Activated T-cell treated with anti-CD3 and anti-CD28 coated beads, Interleukin-2, amount 50 U/mL, for 72 hours (primary cell): ENCODE data around the gene LSAMP. TPM values are rescaled to one million over a fixed set of nuclear protein-coding genes. Genes with fewer than 3 reads are reported as not detected.
"Not testable (repeated sequence)": the region's sequence is repeated elsewhere in the genome, so short reads cannot be mapped to it uniquely, and the experiment has no call there.

Source experiments
- ATAC-seq, 2 donors: fragments of 150-1000 bp; cut with Tn5 transposase; replicated peaks in 1 of 2; 2 replicates each; pipeline ENCODE4 v1.10.0; 2021; ENCODE audit warnings: moderate library complexity in 2 of 2, mild to moderate bottlenecking in 1 of 2
- DNase-seq, 2 donors: peaks; one replicate each; pipeline ENCODE4 v3.0.0; 2021 to 2022; ENCODE audit warnings: mixed read lengths in 1 of 2
- H3K27ac Mint-ChIP-seq: one replicate; pipeline ENCODE4 v1.8.0; 2022; ENCODE audit warnings: mild to moderate bottlenecking, moderate library complexity, mixed read lengths
- H3K27me3 Mint-ChIP-seq: one replicate; pipeline ENCODE4 v1.8.0; 2022; ENCODE audit warnings: low read depth, mixed read lengths
- H3K36me3 Mint-ChIP-seq, 2 donors: one replicate each; pipeline ENCODE4 v1.8.0; 2022; ENCODE audit warnings: mixed read lengths in 2 of 2, mild to moderate bottlenecking in 1 of 2; ENCODE audit not compliant: insufficient read depth in 2 of 2
- H3K4me1 Mint-ChIP-seq: one replicate; pipeline ENCODE4 v1.8.0; 2022; ENCODE audit warnings: low read depth, mixed read lengths
- H3K4me3 Mint-ChIP-seq, 2 donors: one replicate each; pipeline ENCODE4 v1.8.0; 2022; ENCODE audit warnings: mild to moderate bottlenecking in 2 of 2, mixed read lengths in 2 of 2, moderate library complexity in 2 of 2
- H3K9me3 Mint-ChIP-seq, 2 donors: one replicate each; pipeline ENCODE4 v1.8.0; 2022; ENCODE audit warnings: mixed read lengths in 2 of 2
- total RNA-seq, 2 donors: library from RNA; stranded (reverse); gene quantifications; one replicate each; pipeline ENCODE4 v1.2.3, GENCODE V29; 2022

Gene LSAMP
- total RNA-seq, 2 donors from 2014 or later: not detected

GRCh38 chr3:115800489-115801075 is 644.7 kb downstream of the LSAMP start:
- Mint-ChIP-seq H3K36me3 (peaks cover 0 to 1% of the 10 kb centered on the region in 2 donors), H3K27ac (no peak overlapping the region), H3K4me3 (no peak overlapping the region), H3K9me3 (no peaks in the 10 kb centered on the region), H3K27me3 (peaks cover 42% of the 10 kb centered on the region), H3K4me1 (peaks cover 8% of the 10 kb centered on the region)
- ATAC-seq (no peak), DNase-seq (no peak)

GRCh38 chr3:115800065-115800464 is 645.2 kb downstream of the LSAMP start:
- H3K36me3 Mint-ChIP-seq, H3K9me3 Mint-ChIP-seq, H3K27ac Mint-ChIP-seq, ATAC-seq, H3K4me3 Mint-ChIP-seq, DNase-seq, H3K4me1 Mint-ChIP-seq: not testable (repeated sequence)
- H3K27me3 Mint-ChIP-seq: peaks cover 42% of the 10 kb centered on the region

- peaks cover 48% of the 10 kb centered on the region for H3K4me1 Mint-ChIP-seq
- H3K36me3 Mint-ChIP-seq: no peaks in the 10 kb centered on the region
- H3K4me3 Mint-ChIP-seq: peak overlapping the region; percentile 36 to 43
- DNase-seq (peak; percentile 29 to 33), ATAC-seq (peak; percentile 79 to 81)
- peak overlapping the region; percentile 50 for H3K27ac Mint-ChIP-seq
- H3K27me3 Mint-ChIP-seq: no peaks in the 10 kb centered on the region
- H3K9me3 Mint-ChIP-seq: peaks cover 0 to 2% of the 10 kb centered on the region in 2 donors
Observed at GRCh38 chr3:115792206-115792955, 652.9 kb downstream of the LSAMP start.

GRCh38 chr3:115791271-115792153 is 653.8 kb downstream of the LSAMP start:
- H3K4me3 Mint-ChIP-seq: peak overlapping the region; percentile 49 to 53

GRCh38 chr3:115790759-115791158 is 654.5 kb downstream of the LSAMP start:
- peak overlapping the region; percentile 49 to 53 for H3K4me3 Mint-ChIP-seq
- no peak overlapping the region for H3K27ac Mint-ChIP-seq
- DNase-seq: peak; percentile 67 to 79
- peaks cover 0 to 2% of the 10 kb centered on the region in 2 donors for H3K9me3 Mint-ChIP-seq
- H3K36me3 Mint-ChIP-seq: no peaks in the 10 kb centered on the region
- H3K27me3 Mint-ChIP-seq: peaks cover 4% of the 10 kb centered on the region
- peaks cover 48% of the 10 kb centered on the region for H3K4me1 Mint-ChIP-seq
- peak; percentile 98 for ATAC-seq

More at GRCh38 chr3:115791271-115792153, 653.8 kb downstream of the LSAMP start:
- H3K27me3 Mint-ChIP-seq, H3K36me3 Mint-ChIP-seq, H3K9me3 Mint-ChIP-seq, H3K27ac Mint-ChIP-seq, ATAC-seq, DNase-seq: not testable (repeated sequence)
- peaks cover 48% of the 10 kb centered on the region for H3K4me1 Mint-ChIP-seq

- Mint-ChIP-seq H3K27ac (no peak overlapping the region), H3K9me3 (peaks cover 0 to 2% of the 10 kb centered on the region in 2 donors), H3K4me1 (peaks cover 58% of the 10 kb centered on the region), H3K36me3 (no peaks in the 10 kb centered on the region), H3K27me3 (peaks cover 8% of the 10 kb centered on the region), H3K4me3 (no peak overlapping the region)
- DNase-seq (no peak), ATAC-seq (no peak)
Observed at GRCh38 chr3:115789481-115789880, 655.8 kb downstream of the LSAMP start.

GRCh38 chr3:115788921-115789470 is 656.3 kb downstream of the LSAMP start:
- H3K4me3 Mint-ChIP-seq: no peak overlapping the region
- H3K4me1 Mint-ChIP-seq: peaks cover 59% of the 10 kb centered on the region
- DNase-seq: no peak
- no peak overlapping the region for H3K27ac Mint-ChIP-seq
- H3K27me3 Mint-ChIP-seq: peaks cover 8% of the 10 kb centered on the region
- peaks cover 0 to 2% of the 10 kb centered on the region in 2 donors for H3K9me3 Mint-ChIP-seq
- ATAC-seq: no peak
- H3K36me3 Mint-ChIP-seq: no peaks in the 10 kb centered on the region

GRCh38 chr3:115787818-115788217 is 657.5 kb downstream of the LSAMP start:
- Mint-ChIP-seq H3K9me3 (peaks cover 0 to 2% of the 10 kb centered on the region in 2 donors), H3K27ac (no peak overlapping the region), H3K4me1 (peaks cover 51% of the 10 kb centered on the region), H3K36me3 (no peaks in the 10 kb centered on the region), H3K27me3 (peaks cover 8% of the 10 kb centered on the region), H3K4me3 (no peak overlapping the region)
- no peak for ATAC-seq
- DNase-seq: no peak

GRCh38 chr3:115785782-115786181 is 659.5 kb downstream of the LSAMP start:
- Mint-ChIP-seq H3K27me3 (peaks cover 8% of the 10 kb centered on the region), H3K4me3 (no peak overlapping the region), H3K27ac (no peak overlapping the region), H3K36me3 (no peaks in the 10 kb centered on the region), H3K4me1 (peaks cover 36% of the 10 kb centered on the region), H3K9me3 (peaks cover 0 to 2% of the 10 kb centered on the region in 2 donors)
- ATAC-seq (no peak), DNase-seq (no peak)

- no peak for DNase-seq
- Mint-ChIP-seq H3K27me3 (peaks cover 8% of the 10 kb centered on the region), H3K4me3 (peak overlapping the region; percentile 89 to 90), H3K27ac (peak overlapping the region; percentile 42), H3K4me1 (peaks cover 28% of the 10 kb centered on the region), H3K36me3 (no peaks in the 10 kb centered on the region), H3K9me3 (peaks cover 0 to 2% of the 10 kb centered on the region in 2 donors)
- ATAC-seq: no peak
Observed at GRCh38 chr3:115784739-115785536, 660.3 kb downstream of the LSAMP start.

GRCh38 chr3:115783938-115784738 is 661.1 kb downstream of the LSAMP start:
- peak; percentile 87 to 91 for DNase-seq
- peak overlapping the region; percentile 42 for H3K27ac Mint-ChIP-seq
- H3K4me3 Mint-ChIP-seq: peak overlapping the region; percentile 89 to 90
- no peaks in the 10 kb centered on the region for H3K36me3 Mint-ChIP-seq
- peaks cover 0 to 2% of the 10 kb centered on the region in 2 donors for H3K9me3 Mint-ChIP-seq
- peaks cover 8% of the 10 kb centered on the region for H3K27me3 Mint-ChIP-seq
- peak; percentile 90 to 91 for ATAC-seq
- H3K4me1 Mint-ChIP-seq: peaks cover 20% of the 10 kb centered on the region
